Activated naive CD4-positive, alpha-beta T cell treated with anti-CD3 and anti-CD28 coated beads for 36 hours (primary cell): ENCODE data around the gene EID2B. TPM values are rescaled to one million over a fixed set of nuclear protein-coding genes. Genes with fewer than 3 reads are reported as not detected.
A peak's percentile ranks its signal among the peaks of the same experiment; 100 is the strongest.

Source experiments
- CTCF ChIA-PET: fragments of 350-600 bp; sonication (Branson Sonifier 250); formaldehyde crosslinking; loops from one replicate; lab custom pipeline; 2021; ENCODE audit warnings: antibody characterized with exemption; lab: Charles Lee
- DNase-seq: peaks from one replicate; pipeline ENCODE4 v3.0.0-alpha.2; 2020
- H3K27ac Mint-ChIP-seq: one replicate; pipeline ENCODE4 v1.8.0; 2021; ENCODE audit warnings: mild to moderate bottlenecking, mixed read lengths
- H3K27me3 Mint-ChIP-seq: one replicate; pipeline ENCODE4 v1.8.0; 2021; ENCODE audit warnings: low read depth, mixed read lengths
- H3K36me3 Mint-ChIP-seq: one replicate; pipeline ENCODE4 v1.8.0; 2021; ENCODE audit warnings: low read depth, mixed read lengths
- H3K4me1 Mint-ChIP-seq: one replicate; pipeline ENCODE4 v1.8.0; 2021; ENCODE audit warnings: low read depth, mixed read lengths
- H3K4me3 Mint-ChIP-seq: one replicate; pipeline ENCODE4 v1.8.0; 2021; ENCODE audit warnings: mild to moderate bottlenecking, moderate library complexity, mixed read lengths
- H3K9me3 Mint-ChIP-seq: one replicate; pipeline ENCODE4 v1.8.0; 2021; ENCODE audit warnings: mixed read lengths
- intact Hi-C: fragments of 100-400 bp; cut with micrococcal nuclease; formaldehyde crosslinking; loops from one replicate; pipeline ENCODE4 v1.15.1; 2023
- total RNA-seq, 2 experiments: library from RNA; stranded (reverse); gene quantifications; one replicate each; pipeline ENCODE4 v1.2.3, GENCODE V29; 2021

EID2B gene
- total RNA-seq, 2 experiments from 2014 or later = 5.7 to 6.2 TPM

DNA sequence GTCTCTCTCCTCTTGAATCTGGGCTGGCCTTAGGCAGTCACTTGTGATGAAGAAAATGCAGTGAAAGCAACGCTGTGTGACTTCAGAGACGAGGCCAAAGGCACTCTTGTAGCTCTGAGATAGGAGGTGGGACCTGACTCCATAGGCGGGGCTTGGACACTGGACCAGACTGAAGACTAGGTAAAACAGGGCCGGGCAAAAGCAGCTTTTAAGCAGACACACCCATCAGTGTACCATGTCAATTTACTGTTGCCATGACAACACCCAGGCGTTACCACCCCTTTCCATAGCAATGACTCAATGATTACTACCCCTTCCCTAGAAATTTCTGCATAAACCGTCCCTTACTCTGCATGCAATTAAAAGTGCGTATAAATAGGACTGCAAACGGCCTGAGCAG, 13.9 kb upstream of the EID2B start:
- CTCF ChIA-PET = interaction anchor here (1.1 to 5.4 kb wide), 3 partner anchors 106 to 129 kb away, joined by 3 to 38 read pairs (median 5); no protein-coding TSS in a partner anchor
- H3K36me3 Mint-ChIP-seq = no peaks in the 10 kb centered on the region
- no peak overlapping the region for H3K4me3 Mint-ChIP-seq
- no peaks in the 10 kb centered on the region for H3K27me3 Mint-ChIP-seq
- intact Hi-C loops = loop anchor here (10.0 kb wide), 1 partner anchor 298 kb away; the partner anchor contains the start of gene FBL
- H3K4me1 Mint-ChIP-seq = peaks cover 45% of the 10 kb centered on the region
- H3K9me3 Mint-ChIP-seq = no peaks in the 10 kb centered on the region
- no peak for DNase-seq
- H3K27ac Mint-ChIP-seq = no peak overlapping the region

DNA sequence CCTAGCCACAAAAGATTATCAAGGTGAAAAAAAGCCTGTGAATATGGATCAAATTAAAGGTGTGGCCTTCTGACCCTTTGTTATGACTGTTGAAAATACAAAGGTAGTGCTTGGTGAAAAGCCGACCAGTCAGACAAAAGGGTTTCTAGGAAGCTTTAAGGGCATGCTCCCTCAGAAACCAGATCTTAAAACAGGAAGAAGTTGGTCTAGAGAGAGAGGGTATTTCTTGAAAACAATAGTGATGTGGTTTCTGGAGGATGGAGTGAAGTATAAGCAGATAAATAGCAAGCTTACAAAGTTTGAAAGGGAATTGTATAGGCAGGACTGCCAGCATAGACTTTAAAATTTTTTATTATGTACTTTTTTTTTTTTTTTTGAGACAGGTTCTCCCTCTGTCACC, 12.3 kb upstream of the EID2B start:
- Mint-ChIP-seq H3K27me3 (no peaks in the 10 kb centered on the region), H3K36me3 (no peaks in the 10 kb centered on the region), H3K9me3 (no peaks in the 10 kb centered on the region), H3K27ac (peak overlapping the region; percentile 34), H3K4me1 (peaks cover 54% of the 10 kb centered on the region), H3K4me3 (no peak overlapping the region)
- CTCF ChIA-PET = interaction anchor here (0.7 to 5.4 kb wide), 5 partner anchors 49 to 300 kb away, joined by 3 to 38 read pairs (median 3); no protein-coding TSS in a partner anchor
- DNase-seq = no peak
- intact Hi-C loops = loop anchor here (5.0 to 10.0 kb wide), 2 partner anchors 208 to 300 kb away; partner anchors contain the start of genes FBL and GMFG

- DNase-seq = peak; percentile 38
- Mint-ChIP-seq H3K27ac (peak overlapping the region; percentile 65), H3K27me3 (no peaks in the 10 kb centered on the region), H3K4me3 (no peak overlapping the region), H3K4me1 (peaks cover 54% of the 10 kb centered on the region), H3K9me3 (no peaks in the 10 kb centered on the region), H3K36me3 (peaks cover under 1% of the 10 kb centered on the region)
- intact Hi-C loops = loop anchor here (5.0 to 10.0 kb wide), 2 partner anchors 207 to 300 kb away; partner anchors contain the start of genes FBL and GMFG
- CTCF ChIA-PET = interaction anchor here (0.6 to 5.4 kb wide), 7 partner anchors 10 to 434 kb away, joined by 3 to 38 read pairs (median 3); no protein-coding TSS in a partner anchor
Observed at GRCh38 chr19:39544226-39544903, 11.7 kb upstream of the EID2B start.

DNA sequence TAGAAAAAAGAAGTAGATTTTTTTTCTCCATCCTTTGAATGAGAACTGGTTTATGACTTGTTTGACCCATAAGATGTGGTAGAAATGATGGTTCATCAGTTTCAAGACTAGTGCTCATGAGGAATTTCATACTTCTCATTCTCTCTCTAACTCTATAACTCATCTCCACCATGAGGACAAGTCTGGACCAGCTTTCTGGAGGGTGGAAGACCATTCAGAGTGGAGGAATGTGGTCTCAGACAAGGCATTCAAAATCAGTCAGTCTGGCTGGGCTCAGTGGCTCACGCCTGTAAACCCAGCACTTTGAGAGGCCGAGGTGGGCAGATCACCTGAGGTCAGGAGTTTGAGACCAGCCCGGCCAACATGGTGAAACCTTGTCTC, 10.8 kb upstream of the EID2B start:
- H3K36me3 Mint-ChIP-seq = peaks cover 4% of the 10 kb centered on the region
- intact Hi-C loops = loop anchor here (5.0 to 10.0 kb wide), 2 partner anchors 206 to 301 kb away; partner anchors contain the start of genes FBL and GMFG
- H3K27me3 Mint-ChIP-seq = no peaks in the 10 kb centered on the region
- H3K4me1 Mint-ChIP-seq = peaks cover 59% of the 10 kb centered on the region
- H3K9me3 Mint-ChIP-seq = no peaks in the 10 kb centered on the region
- CTCF ChIA-PET = interaction anchor here (0.6 to 1.9 kb wide), 6 partner anchors 9 to 433 kb away, joined by 3 to 7 read pairs (median 4); partner anchors contain the start of genes DLL3 and EID2B
- DNase-seq = no peak
- no peak overlapping the region for H3K4me3 Mint-ChIP-seq
- no peak overlapping the region for H3K27ac Mint-ChIP-seq

DNA sequence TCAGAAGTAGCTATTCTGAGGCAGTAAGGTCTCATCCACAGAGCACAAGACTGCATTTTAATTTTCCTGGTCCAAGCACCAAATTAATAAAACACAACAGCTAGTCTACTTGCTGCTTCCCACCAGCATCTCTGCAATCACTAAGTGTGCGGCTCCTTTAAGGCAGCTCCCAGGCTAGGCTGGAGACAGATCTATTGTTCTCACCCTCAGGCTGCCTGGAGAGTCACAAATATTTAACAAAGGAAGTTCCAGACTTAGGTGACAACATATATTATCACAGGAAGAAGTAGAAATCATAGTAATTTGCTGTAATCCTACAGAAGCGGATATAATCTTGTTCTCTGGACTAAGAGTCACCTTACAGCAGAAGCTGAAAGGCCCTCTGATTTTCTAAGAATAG, 9.6 kb upstream of the EID2B start:
- H3K4me1 Mint-ChIP-seq = peaks cover 71% of the 10 kb centered on the region
- no peaks in the 10 kb centered on the region for H3K9me3 Mint-ChIP-seq
- intact Hi-C loops = loop anchor here (5.0 to 10.0 kb wide), 2 partner anchors 205 to 303 kb away; partner anchors contain the start of genes FBL and GMFG
- H3K27me3 Mint-ChIP-seq = no peaks in the 10 kb centered on the region
- H3K27ac Mint-ChIP-seq = peak overlapping the region; percentile 6
- CTCF ChIA-PET = interaction anchor here (0.7 to 3.3 kb wide), 6 partner anchors 9 to 138 kb away, joined by 3 to 19 read pairs (median 6); partner anchors contain the start of genes DLL3 and EID2B
- DNase-seq = no peak
- peaks cover 10% of the 10 kb centered on the region for H3K36me3 Mint-ChIP-seq
- H3K4me3 Mint-ChIP-seq = no peak overlapping the region

GRCh38 chr19:39540333-39540673, 7.7 kb upstream of the EID2B start:
- Mint-ChIP-seq H3K4me3 (peak overlapping the region; percentile 93), H3K9me3 (no peaks in the 10 kb centered on the region), H3K36me3 (peaks cover 10% of the 10 kb centered on the region), H3K4me1 (peaks cover 64% of the 10 kb centered on the region), H3K27ac (peak overlapping the region; percentile 97), H3K27me3 (no peaks in the 10 kb centered on the region)
- intact Hi-C loops = loop anchor here (1.0 to 10.0 kb wide), 6 partner anchors 8 to 304 kb away; partner anchors contain the start of genes EID2B, FBL, GMFG and PLEKHG2
- no peak for DNase-seq
- CTCF ChIA-PET = interaction anchor here (0.7 to 3.3 kb wide), 5 partner anchors 37 to 132 kb away, joined by 3 to 19 read pairs (median 3); no protein-coding TSS in a partner anchor

DNA sequence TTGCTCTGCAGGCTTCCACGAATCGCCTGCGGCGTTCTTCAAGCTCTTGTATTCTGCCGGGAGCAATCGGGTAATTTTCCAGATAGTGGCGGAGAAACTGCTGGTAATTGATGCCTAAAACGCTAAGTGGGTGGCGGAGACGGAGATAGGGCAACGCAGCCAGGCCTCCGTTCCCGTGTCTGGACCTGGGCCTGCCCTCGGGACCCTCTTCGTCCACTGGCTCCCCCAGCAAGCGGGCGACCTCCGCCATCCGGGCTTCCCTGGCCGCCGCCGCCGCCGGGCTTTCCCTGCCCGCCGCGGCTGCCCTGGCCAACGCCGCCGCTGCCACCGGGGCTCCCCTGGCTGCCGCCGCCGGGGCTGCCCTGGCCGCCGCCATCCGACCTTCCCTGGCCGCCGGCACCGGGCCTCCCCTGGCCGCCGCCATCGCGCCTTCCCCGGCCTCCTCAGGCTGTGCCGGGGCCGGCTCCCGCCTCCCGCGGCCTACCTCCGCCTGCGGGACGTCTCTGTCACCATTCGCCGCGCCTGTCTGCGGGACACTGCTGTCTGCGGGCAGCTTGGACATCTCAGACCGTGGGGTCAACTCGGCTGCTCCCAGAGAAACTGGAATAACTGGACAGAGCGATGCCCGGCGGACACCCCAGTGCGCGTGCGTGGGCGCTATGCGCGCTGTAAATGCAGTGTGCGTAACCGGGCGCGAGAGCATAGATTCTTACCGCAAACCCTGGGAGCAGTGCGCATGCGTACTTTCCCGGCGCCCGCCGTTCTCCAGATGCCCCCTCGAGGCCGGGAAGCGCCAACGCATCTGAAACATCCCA, 7.1 kb upstream of the EID2B start, which contains the start of gene EID2:
EID2 (minus strand) TSS at position 644 of the 815 bp plus-strand sequence; CDS start at position 562, 82 bp downstream.
- Mint-ChIP-seq H3K9me3 (no peaks in the 10 kb centered on the region), H3K27ac (peak within 1 kb of the TSS; percentile 97), H3K27me3 (no peaks in the 10 kb centered on the region), H3K36me3 (peaks cover 10% of the 10 kb centered on the region), H3K4me3 (peak within 1 kb of the TSS; percentile 93), H3K4me1 (peaks cover 61% of the 10 kb centered on the region)
- CTCF ChIA-PET = interaction anchor here (1.1 to 3.3 kb wide), 4 partner anchors 65 to 133 kb away, joined by 3 to 19 read pairs (median 4); no protein-coding TSS in a partner anchor
- intact Hi-C loops = loop anchor here (1.0 to 10.0 kb wide), 7 partner anchors 7 to 325 kb away; partner anchors contain the start of genes EID2B, FBL, GMFG and PLEKHG2
- peak; percentile 97 for DNase-seq

DNA sequence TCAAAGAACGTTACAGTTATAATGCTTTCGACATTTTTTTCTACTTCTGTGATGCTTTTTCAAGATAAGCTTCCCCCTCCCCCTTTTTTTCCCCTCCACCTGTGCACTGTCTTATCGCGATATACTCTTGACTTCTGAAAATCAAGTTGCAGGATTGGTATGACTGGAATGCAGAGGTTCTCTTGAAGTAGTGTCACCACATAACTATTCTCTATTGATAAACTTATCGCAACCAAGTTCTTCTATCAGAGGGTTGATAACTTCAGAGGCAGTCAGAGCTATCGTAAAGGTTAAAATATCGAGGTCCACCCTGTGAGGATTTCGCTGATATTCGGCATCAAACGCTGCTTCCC, 6.5 kb upstream of the EID2B start:
- peaks cover 55% of the 10 kb centered on the region for H3K4me1 Mint-ChIP-seq
- no peaks in the 10 kb centered on the region for H3K9me3 Mint-ChIP-seq
- intact Hi-C loops = loop anchor here (10.0 kb wide), 1 partner anchor 324 kb away; no protein-coding TSS in a partner anchor
- CTCF ChIA-PET = interaction anchor here (1.3 kb wide), 1 partner anchor 99 kb away, joined by 4 read pairs; no protein-coding TSS in a partner anchor
- peak; percentile 25 for DNase-seq
- H3K36me3 Mint-ChIP-seq = peaks cover 10% of the 10 kb centered on the region
- peak overlapping the region; percentile 91 for H3K4me3 Mint-ChIP-seq
- H3K27ac Mint-ChIP-seq = peak overlapping the region; percentile 94
- H3K27me3 Mint-ChIP-seq = no peaks in the 10 kb centered on the region

- CTCF ChIA-PET = interaction anchor here (0.7 to 4.2 kb wide), 14 partner anchors 9 to 141 kb away, joined by 3 to 61 read pairs (median 6); partner anchors contain the start of genes DLL3 and RPS16
- Mint-ChIP-seq H3K27me3 (no peaks in the 10 kb centered on the region), H3K9me3 (no peaks in the 10 kb centered on the region), H3K4me3 (no peak overlapping the region), H3K4me1 (peaks cover 36% of the 10 kb centered on the region), H3K27ac (no peak overlapping the region), H3K36me3 (peaks cover 8% of the 10 kb centered on the region)
- DNase-seq = no peak
- intact Hi-C loops = loop anchor here (1.0 to 10.0 kb wide), 5 partner anchors 35 to 409 kb away; partner anchors contain the start of genes DLL3, PAK4 and TIMM50
Observed at GRCh38 chr19:39533791-39534190, 1.1 kb upstream of the EID2B start.

DNA sequence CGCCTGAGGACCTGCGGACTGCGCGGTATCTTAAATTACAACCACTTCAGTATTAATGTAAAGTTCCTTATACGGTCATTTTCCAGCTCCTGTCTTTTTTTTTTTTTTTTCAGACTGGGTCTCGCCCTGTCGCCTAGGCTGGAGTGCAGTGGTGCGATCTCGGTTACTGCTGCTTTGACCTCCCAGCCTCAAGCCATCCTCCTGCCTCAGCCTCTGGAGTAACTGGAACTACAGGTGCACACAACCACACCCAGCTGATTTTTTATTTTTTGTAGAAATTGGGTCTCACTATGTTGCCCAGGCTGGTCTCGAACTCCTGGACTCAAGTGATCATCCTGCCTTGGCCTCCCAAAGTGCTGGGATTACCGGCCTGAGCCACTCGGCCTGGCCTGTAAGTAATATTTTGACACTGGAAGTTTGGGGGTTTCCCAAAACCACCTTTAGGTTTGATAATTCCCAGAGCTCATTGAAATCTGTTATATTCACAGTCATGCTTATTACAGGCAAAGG, 406 bp upstream of the EID2B start:
- DNase-seq = no peak
- Mint-ChIP-seq H3K4me1 (peaks cover 36% of the 10 kb centered on the region), H3K27me3 (no peaks in the 10 kb centered on the region), H3K9me3 (no peaks in the 10 kb centered on the region), H3K27ac (no peak overlapping the region), H3K4me3 (peak overlapping the region; percentile 93), H3K36me3 (peaks cover 3% of the 10 kb centered on the region)
- intact Hi-C loops = loop anchor here (1.0 to 10.0 kb wide), 5 partner anchors 35 to 408 kb away; partner anchors contain the start of genes DLL3, PAK4 and TIMM50
- CTCF ChIA-PET = interaction anchor here (0.6 to 4.2 kb wide), 20 partner anchors 10 to 664 kb away, joined by 3 to 61 read pairs (median 5); partner anchors contain the start of genes DLL3 and RPS16

DNA sequence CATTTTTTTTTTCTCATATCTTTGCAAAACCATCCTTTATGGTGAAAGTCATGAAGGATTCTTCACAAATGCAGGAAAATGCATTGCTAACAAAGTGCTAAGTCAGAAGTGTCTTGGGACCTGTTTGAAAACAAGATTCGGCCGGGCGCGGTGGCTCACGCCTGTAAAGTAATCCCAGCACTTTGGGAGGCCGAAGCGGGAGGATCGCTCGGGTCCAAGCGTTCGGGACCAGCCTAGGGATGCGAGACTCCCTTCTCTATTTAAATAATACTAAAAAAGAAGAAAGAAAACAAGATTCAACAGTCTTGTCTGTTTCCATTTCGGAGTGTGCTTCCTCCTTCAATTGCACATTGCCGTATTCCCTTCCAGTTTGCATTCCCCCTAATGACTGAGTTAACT, 819 bp downstream of the EID2B start:
- Mint-ChIP-seq H3K4me1 (peaks cover 25% of the 10 kb centered on the region), H3K9me3 (no peaks in the 10 kb centered on the region), H3K27me3 (no peaks in the 10 kb centered on the region), H3K4me3 (peak overlapping the region; percentile 93), H3K36me3 (peaks cover 1% of the 10 kb centered on the region), H3K27ac (peak overlapping the region; percentile 70)
- DNase-seq = no peak
- intact Hi-C loops = loop anchor here (1.0 to 10.0 kb wide), 7 partner anchors 8 to 407 kb away; partner anchors contain the start of genes EID2, PAK4 and TIMM50
- CTCF ChIA-PET = interaction anchor here (0.6 to 4.2 kb wide), 14 partner anchors 7 to 145 kb away, joined by 3 to 61 read pairs (median 5); partner anchors contain the start of genes DLL3 and RPS16
